GM18507 (cell line): ENCODE measurements around the gene PRC1.

Source experiments
- DNase-seq: peaks from one replicate; pipeline ENCODE4 v3.0.0; 2011; ENCODE audit warnings: low read depth; ENCODE audit not compliant: insufficient read length; ENCODE audit errors: extremely low spot score
- FAIRE-seq: peaks from 2 replicates; lab custom pipeline; 2011; peaks lifted over from hg19 to GRCh38; lab: Jason Lieb, UNC

Gene PRC1

DNA sequence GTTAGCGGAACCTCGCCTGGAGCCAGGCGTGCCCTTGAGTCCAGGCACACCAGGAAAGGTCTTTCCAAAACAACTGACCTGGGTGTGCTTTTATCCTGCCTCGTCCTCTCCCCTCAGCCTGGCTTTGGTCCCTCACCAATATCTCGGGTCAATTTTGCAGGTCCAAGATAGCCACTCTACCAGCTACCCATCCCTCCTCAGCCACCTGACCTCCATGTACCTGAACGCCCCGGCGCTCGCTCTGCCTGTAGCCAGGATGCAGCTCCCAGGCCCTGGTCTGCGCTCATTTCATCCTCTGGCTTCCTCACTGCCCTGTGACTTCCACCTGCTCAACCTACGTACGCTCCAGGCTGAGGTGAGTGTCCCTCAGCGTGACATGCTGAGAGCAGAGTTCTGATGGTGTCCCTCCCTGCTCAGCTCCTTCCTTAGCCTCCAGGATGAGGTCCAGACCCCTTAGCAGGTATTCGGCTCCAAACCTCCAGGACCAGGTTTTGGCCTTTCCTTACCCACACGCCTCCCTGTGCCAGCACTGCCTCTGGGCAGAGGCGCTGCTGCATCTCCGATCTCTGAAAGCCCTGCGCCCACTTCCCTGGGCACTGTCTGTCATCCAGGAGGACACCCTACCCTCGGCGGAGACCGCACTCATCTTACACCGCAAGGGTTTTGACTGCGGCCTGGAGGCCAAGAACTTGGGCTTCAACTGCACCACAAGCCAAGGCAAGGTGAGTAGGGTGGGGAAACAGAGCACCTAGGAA is 76.1 kb downstream of the PRC1 start:
- DNase-seq (no peak), FAIRE-seq (no peak)

DNA sequence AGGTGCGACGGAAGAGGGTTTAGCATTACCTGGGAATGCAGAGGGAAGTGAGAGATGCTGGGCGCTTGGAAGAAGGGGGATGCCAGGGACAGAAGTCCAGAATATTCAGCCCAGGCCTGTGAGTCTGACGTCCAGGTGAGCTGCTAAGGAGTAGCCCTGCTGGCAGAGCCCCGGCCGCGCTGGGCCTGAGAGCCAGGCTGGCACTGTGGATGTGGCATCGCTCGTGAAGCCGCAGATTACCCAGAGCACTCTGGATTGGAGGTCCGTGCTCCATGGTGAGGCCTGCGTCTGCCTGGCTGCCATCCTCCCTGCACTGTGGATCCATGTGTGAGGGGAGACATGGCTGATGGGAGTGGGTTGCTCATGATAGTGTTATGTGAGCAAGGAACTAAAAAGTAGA is 76.8 kb downstream of the PRC1 start:
- FAIRE-seq, result no peak
- DNase-seq, result no peak

DNA sequence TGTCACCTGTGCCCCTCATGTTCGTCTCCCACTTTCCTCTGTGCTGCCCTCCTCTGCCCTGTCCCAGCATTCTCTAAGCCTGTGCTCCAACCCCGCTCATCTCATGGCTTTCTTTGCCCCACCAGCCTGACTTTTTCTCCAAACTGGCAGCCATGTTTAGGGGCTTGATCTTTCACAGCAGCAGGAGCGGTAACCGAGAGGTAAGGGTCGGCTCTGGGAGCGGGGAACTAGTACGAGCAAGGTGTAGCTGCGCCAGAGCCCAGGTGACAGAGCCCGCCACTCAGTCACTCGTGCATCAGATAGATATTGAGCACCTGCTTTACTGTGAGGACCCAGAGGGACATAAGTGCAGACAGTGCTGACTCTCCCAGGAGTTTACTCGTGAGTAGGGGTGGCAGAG is 77.9 kb downstream of the PRC1 start:
- FAIRE-seq (no peak), DNase-seq (no peak)
